HEK293T (cell line): Measurements from ENCODE around the gene KRTAP17-1.

Experiments used
- CTCF ChIA-PET: fragments of 350-600 bp; formaldehyde crosslinking; extraction: SDS; loops from one replicate; lab custom pipeline; 2021; ENCODE audit warnings: antibody characterized with exemption, inconsistent platforms; lab: Yijun Ruan, JAX
- POLR2A ChIA-PET: fragments of 350-600 bp; formaldehyde crosslinking; extraction: SDS; loops from one replicate; lab custom pipeline; 2020; ENCODE audit warnings: antibody characterized with exemption, inconsistent platforms; lab: Yijun Ruan, JAX
- DNase-seq: peaks from one replicate; pipeline ENCODE4 v3.0.0; 2012; ENCODE audit warnings: mixed read lengths; ENCODE audit errors: extremely low spot score
- ARNT ChIP-seq: fragments of 450-650 bp; IDR thresholded peaks from 2 replicates; pipeline ENCODE4 v1.6.1; 2017; ENCODE audit warnings: mild to moderate bottlenecking
- BHLHE40 ChIP-seq: fragments of 450-650 bp; IDR thresholded peaks from 2 replicates; pipeline ENCODE4 v1.6.1; 2016; ENCODE audit warnings: mild to moderate bottlenecking, moderate library complexity, borderline replicate concordance
- CTBP1 ChIP-seq: fragments of 450-650 bp; IDR thresholded peaks from 2 replicates; pipeline ENCODE4 v1.6.1; 2016; ENCODE audit warnings: borderline replicate concordance
- ELF4 ChIP-seq: fragments of 450-650 bp; IDR thresholded peaks from 2 replicates; pipeline ENCODE4 v1.6.1; 2017; ENCODE audit warnings: antibody characterized with exemption
- FOXA1 ChIP-seq: fragments of 450-650 bp; IDR thresholded peaks from 2 replicates; pipeline ENCODE4 v1.6.1; 2016; ENCODE audit warnings: mild to moderate bottlenecking
- FOXK2 ChIP-seq: fragments of 450-650 bp; IDR thresholded peaks from 2 replicates; pipeline ENCODE4 v1.6.1; 2016; ENCODE audit warnings: mild to moderate bottlenecking
- FOXM1 ChIP-seq: fragments of 450-650 bp; IDR thresholded peaks from 2 replicates; pipeline ENCODE4 v1.6.1; 2017; ENCODE audit warnings: mild to moderate bottlenecking, borderline replicate concordance
- HDGF ChIP-seq: fragments of 450-650 bp; IDR thresholded peaks from 2 replicates; pipeline ENCODE4 v1.6.1; 2017; ENCODE audit warnings: antibody characterized with exemption, borderline replicate concordance
- L3MBTL2 ChIP-seq: fragments of 450-650 bp; conservative IDR thresholded peaks from 2 replicates; pipeline ENCODE4 v1.6.1; 2016; ENCODE audit warnings: mild to moderate bottlenecking
- LEF1 ChIP-seq: fragments of 450-650 bp; IDR thresholded peaks from 2 replicates; pipeline ENCODE4 v1.6.1; 2017; ENCODE audit warnings: mild to moderate bottlenecking, borderline replicate concordance
- NFRKB ChIP-seq: fragments of 450-650 bp; IDR thresholded peaks from 2 replicates; pipeline ENCODE4 v1.6.1; 2016; ENCODE audit warnings: mild to moderate bottlenecking, moderate library complexity
- PKNOX1 ChIP-seq: fragments of 450-650 bp; IDR thresholded peaks from 2 replicates; pipeline ENCODE4 v1.6.1; 2016
- SP1 ChIP-seq: fragments of 450-650 bp; IDR thresholded peaks from 2 replicates; pipeline ENCODE4 v1.6.1; 2017
- SUZ12 ChIP-seq: fragments of 450-650 bp; IDR thresholded peaks from 2 replicates; pipeline ENCODE4 v1.6.1; 2016; ENCODE audit warnings: mild to moderate bottlenecking
- TARDBP ChIP-seq: fragments of 450-650 bp; IDR thresholded peaks from 2 replicates; pipeline ENCODE4 v1.6.1; 2016
- ZNF384 ChIP-seq: fragments of 450-650 bp; IDR thresholded peaks from 2 replicates; pipeline ENCODE4 v1.6.1; 2016

Gene KRTAP17-1

GRCh38 chr17:41340934-41341861 lies 25.7 kb upstream of the KRTAP17-1 start:
- ChIA-PET CTCF (no interaction called here), POLR2A (no interaction called here)
- DNase-seq, result no peak
- no peak for TF ChIP-seq LEF1
- TF ChIP-seq CTBP1, result no peak
- TF ChIP-seq HDGF, result no peak

DNA sequence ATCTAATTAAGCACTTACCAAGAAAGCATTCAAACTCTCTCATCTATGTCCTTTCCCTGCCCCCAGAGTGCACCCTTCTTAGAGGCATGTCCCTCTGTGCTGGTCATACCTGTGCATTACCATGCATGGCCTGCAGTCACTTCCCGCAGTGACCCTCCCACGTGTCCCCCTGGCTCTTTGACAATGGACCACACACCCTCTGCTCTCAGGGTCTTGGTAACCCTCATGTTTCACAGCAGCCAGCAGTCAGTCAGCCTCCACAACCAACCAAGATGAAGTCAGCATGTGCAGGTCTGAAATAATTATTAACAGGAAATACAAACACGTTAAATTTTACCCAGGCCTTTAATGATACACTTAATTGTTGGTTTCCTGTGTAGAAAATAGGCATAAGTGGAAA lies 25.0 kb upstream of the KRTAP17-1 start:
- CTCF ChIA-PET, result no interaction called here
- POLR2A ChIA-PET, result no interaction called here
- TF ChIP-seq SUZ12 (no peak), TARDBP (no peak), SP1 (no peak)
- no peak for DNase-seq

DNA sequence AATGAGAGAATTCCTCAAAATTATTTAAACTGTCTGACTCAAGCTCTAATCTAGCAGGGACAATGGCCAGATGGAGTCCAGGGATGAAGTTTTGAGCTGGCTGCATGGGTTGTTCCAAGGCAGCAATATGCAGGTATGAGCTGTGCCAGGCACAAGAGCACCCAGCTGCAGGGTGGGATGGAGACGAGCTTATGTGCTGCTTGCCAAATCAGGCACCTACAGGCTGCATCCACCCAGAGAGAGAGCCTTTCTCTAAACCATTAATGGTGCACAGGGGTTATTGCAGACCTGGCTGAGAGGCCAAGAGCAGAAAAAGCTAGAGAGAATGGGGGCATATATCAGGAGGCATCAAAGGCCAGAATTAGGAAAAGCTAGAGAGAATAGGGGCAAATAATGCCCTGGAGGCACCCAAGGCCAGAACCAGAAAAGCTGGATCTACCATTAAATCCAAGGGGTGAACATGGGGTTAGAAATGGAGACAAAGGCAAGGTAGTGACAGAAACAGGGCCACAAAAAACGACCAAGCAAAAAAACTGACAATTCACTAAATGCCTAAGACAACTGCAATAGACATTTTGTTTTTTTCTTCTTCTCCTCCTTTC lies 24.2 kb upstream of the KRTAP17-1 start:
- CTCF ChIA-PET, result no interaction called here
- POLR2A ChIA-PET, result no interaction called here
- TF ChIP-seq PKNOX1 (no peak), TARDBP (no peak), CTBP1 (no peak), ELF4 (no peak), SUZ12 (no peak), BHLHE40 (no peak), HDGF (no peak), NFRKB (no peak), FOXA1 (no peak), ZNF384 (no peak), L3MBTL2 (no peak), SP1 (no peak), ARNT (no peak), FOXK2 (no peak), FOXM1 (no peak), LEF1 (no peak)
- DNase-seq, result no peak

GRCh38 chr17:41338961-41339485 lies 23.5 kb upstream of the KRTAP17-1 start:
- DNase-seq, result no peak
- POLR2A ChIA-PET, result no interaction called here
- CTCF ChIA-PET, result no interaction called here
- TF ChIP-seq ZNF384 (no peak), BHLHE40 (no peak), FOXM1 (no peak)

DNA sequence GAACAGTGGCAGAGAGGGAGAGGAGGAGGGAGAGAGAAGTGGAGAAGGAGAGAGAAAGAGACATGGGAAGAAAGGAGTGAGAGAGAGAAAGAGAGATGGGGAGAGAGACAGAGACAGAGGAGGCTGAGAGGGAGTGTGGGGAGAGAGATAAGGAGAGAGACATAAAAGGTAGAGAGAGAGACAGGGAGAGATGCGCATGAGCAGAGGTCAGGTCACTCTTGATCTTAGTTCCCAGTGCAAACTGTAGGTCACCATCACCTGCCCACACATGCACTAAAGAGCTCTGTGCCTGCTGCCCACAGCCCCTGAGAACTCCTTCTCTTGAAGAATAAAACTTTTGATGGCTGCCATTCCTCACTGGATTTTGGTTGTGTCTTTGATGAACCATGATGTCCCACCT lies 20.2 kb upstream of the KRTAP17-1 start:
- no peak for DNase-seq
- ChIA-PET CTCF (no interaction called here), POLR2A (no interaction called here)
- TF ChIP-seq HDGF (no peak), BHLHE40 (no peak), ZNF384 (no peak), CTBP1 (no peak)

- DNase-seq, result no peak
- no peak for TF ChIP-seq FOXA1
- ChIA-PET POLR2A (no interaction called here), CTCF (interaction anchor here (0.5 kb wide), 1 partner anchor 340 kb away, joined by 6 read pairs; no protein-coding TSS in a partner anchor)
These were observed 19.1 kb upstream of the KRTAP17-1 start for GRCh38 chr17:41334385-41335305.

DNA sequence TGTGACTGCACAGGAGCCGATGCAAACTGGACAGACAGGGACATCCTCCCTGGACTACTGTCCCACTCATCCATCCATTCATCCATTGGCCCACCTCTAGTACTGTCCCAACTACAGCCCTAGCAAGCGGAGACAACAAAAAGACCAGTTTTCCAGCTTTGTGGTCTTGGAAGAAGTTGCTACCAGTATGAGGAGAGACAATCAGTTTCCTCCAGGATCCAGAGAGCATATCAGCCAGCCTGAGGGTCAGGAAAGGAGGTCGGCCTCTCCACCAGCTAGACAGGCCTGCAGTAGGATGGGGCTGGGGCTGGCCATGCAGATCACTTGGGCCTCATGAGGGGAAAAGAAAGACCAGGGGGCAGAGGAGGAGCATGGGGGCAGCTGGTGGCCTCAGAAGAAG lies 18.3 kb upstream of the KRTAP17-1 start:
- CTCF ChIA-PET, result no interaction called here
- TF ChIP-seq HDGF (no peak), TARDBP (no peak), L3MBTL2 (no peak), LEF1 (no peak), SUZ12 (no peak), NFRKB (no peak), ELF4 (no peak), BHLHE40 (no peak), ZNF384 (no peak), FOXK2 (no peak), PKNOX1 (no peak)

More for the DNA sequence above, 18.3 kb upstream of the KRTAP17-1 start:
- POLR2A ChIA-PET, result no interaction called here
- no peak for DNase-seq
